Ecto neural progenitor cell (in vitro differentiated cells): ENCODE data around the gene FAM72B.
"Not testable (repeated sequence)": the region's sequence is repeated elsewhere in the genome, so short reads cannot be mapped to it uniquely, and the experiment has no call there.

Experiments used
- DNase-seq: peaks from one replicate; pipeline ENCODE4 v3.0.0-alpha.2; 2018; ENCODE audit warnings: low spot score

The FAM72B gene

GRCh38 chr1:121152788-121153187, 31.4 kb downstream of the FAM72B start:
- DNase-seq, result not testable (repeated sequence)

- not testable (repeated sequence) for DNase-seq
Observed at GRCh38 chr1:121151294-121151693, 32.8 kb downstream of the FAM72B start.

GRCh38 chr1:121148489-121149190, 35.5 kb downstream of the FAM72B start:
- not testable (repeated sequence) for DNase-seq

- DNase-seq, result not testable (repeated sequence)
Observed at GRCh38 chr1:121140393-121140792, 43.7 kb downstream of the FAM72B start.

- not testable (repeated sequence) for DNase-seq
Observed at GRCh38 chr1:121131494-121131893, 52.6 kb downstream of the FAM72B start.

- not testable (repeated sequence) for DNase-seq
Observed at GRCh38 chr1:121118480-121118824, 65.7 kb downstream of the FAM72B start.
